Transverse colon (tissue), 4 donors: Measurements from ENCODE around the gene DHRSX.

Experiments used
- CTCF ChIP-seq, 5 experiments: fragments of 200-600 bp in 3 of 5; fragments of 450-650 bp in 2 of 5; sonication (generic) in 3 of 5; IDR thresholded peaks; 1 replicate in 2 of 5; 2 replicates in 3 of 5; pipeline ENCODE4 v1.5.1; 2016 to 2017; ENCODE audit warnings: antibody characterized with exemption in 5 of 5, inconsistent platforms in 3 of 5, mild to moderate bottlenecking in 2 of 5, moderate library complexity in 1 of 5
- POLR2AphosphoS5 ChIP-seq, 3 donors: sonication (generic); formaldehyde crosslinking; IDR thresholded peaks; one replicate each; pipeline ENCODE4 v1.6.1; 2016; ENCODE audit warnings: antibody characterized with exemption in 3 of 3

GRCh38 chrX:2452799-2453198 is 48.0 kb downstream of the DHRSX start:
- TF ChIP-seq CTCF (IDR thresholded peaks at IDR 0.05) (no peak), POLR2AphosphoS5 (IDR thresholded peaks at IDR 0.05) (no peak)
